GM12891 (cell line): ENCODE results near the gene SND1.
A peak's percentile ranks its signal among the peaks of the same experiment; 100 is the strongest.

ENCODE experiments used
- DNase-seq: peaks from one replicate; pipeline ENCODE4 v3.0.0; 2011; ENCODE audit warnings: low spot score; ENCODE audit not compliant: insufficient read length
- FAIRE-seq: peaks from 2 replicates; lab custom pipeline; 2011; peaks lifted over from hg19 to GRCh38; lab: Jason Lieb, UNC
- PAX5 ChIP-seq: IDR thresholded peaks from 2 replicates; pipeline ENCODE4 v1.6.1; 2011; ENCODE audit warnings: low read length, moderate library complexity, mild to moderate bottlenecking; ENCODE audit not compliant: insufficient read depth, severe bottlenecking
- POLR2A ChIP-seq: IDR thresholded peaks from 2 replicates; pipeline ENCODE4 v1.6.1; 2011; ENCODE audit warnings: low read depth, low read length, control low read depth
- POLR2AphosphoS5 ChIP-seq: IDR thresholded peaks from 2 replicates; pipeline ENCODE4 v1.6.1; 2011; ENCODE audit warnings: low read depth, low read length, control low read depth
- POU2F2 ChIP-seq: IDR thresholded peaks from 2 replicates; pipeline ENCODE4 v1.6.1; 2011; ENCODE audit warnings: low read depth, mild to moderate bottlenecking, control low read depth, low read length, moderate library complexity
- SPI1 ChIP-seq: IDR thresholded peaks from 2 replicates; pipeline ENCODE4 v1.6.1; 2011; ENCODE audit warnings: low read depth, low read length, control low read depth
- TAF1 ChIP-seq: IDR thresholded peaks from 2 replicates; pipeline ENCODE4 v1.6.1; 2011; ENCODE audit warnings: low read depth, low read length, control low read depth

SND1 gene

GRCh38 chr7:127888411-127888810 lies 236.4 kb downstream of the SND1 start:
- FAIRE-seq (no peak), DNase-seq (no peak)
- TF ChIP-seq POLR2AphosphoS5 (no peak), POU2F2 (no peak), TAF1 (no peak), POLR2A (no peak)

DNA sequence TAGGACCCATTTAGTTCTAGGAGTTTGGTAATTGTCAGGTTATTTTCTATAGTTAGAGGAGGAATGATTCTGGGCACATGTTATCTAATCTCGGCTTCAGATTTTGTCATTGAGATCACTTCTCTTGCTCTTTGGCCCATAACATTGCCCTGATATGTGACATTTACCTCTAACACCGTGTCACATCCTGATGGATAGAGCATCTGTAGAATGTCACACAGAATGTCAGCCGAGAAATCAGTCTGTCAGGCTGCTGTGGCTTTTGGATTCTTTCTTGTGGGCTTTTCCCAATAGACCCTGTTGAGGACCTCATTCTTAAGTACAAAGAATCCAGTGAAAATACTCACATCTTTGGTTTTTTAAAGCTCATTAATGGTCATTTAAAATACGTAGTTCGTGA lies 236.8 kb downstream of the SND1 start:
- TF ChIP-seq TAF1 (no peak), POU2F2 (no peak), SPI1 (no peak), POLR2AphosphoS5 (no peak), POLR2A (no peak), PAX5 (no peak)
- no peak for DNase-seq
- no peak for FAIRE-seq

DNA sequence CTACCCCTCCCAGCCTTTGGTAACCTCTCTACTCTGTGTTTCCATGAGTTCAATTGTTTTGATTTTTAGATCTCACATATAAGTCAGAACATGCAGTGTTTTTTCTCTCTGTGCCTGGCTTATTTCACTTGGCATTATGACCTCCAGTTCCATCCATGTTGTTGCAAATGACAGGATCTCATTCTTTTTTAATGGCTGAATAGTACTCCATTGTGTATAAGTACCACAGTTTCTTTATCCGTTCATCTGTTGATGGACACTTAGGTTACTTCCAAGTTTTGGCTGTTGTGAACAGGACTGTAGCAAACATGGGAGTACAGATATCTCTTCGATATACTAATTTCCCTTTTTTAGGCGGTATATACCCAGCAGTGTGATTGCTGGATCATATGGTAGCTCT lies 237.7 kb downstream of the SND1 start:
- no peak for FAIRE-seq

DNA sequence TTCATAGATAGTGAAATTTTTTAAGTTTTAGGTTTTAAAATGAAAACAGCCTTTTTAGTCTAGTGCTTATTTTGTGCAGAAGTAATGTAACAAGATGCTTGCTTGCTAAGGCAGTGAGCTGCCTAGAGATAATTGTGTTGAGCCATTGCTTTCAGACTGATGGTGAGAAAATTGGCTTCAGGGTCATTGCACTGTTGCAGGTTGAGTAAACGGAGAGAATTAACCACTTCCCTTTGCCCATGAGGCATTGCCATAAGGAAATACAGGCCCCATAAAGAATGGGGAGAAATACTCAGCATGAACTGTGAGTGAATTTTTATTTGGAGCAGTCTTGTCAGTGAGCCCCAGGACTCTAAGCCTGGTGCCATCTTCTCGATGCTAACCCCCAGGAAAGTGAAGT lies 238.7 kb downstream of the SND1 start:
- no peak for DNase-seq
- no peak for FAIRE-seq
- TF ChIP-seq TAF1 (no peak), PAX5 (no peak), POU2F2 (no peak), POLR2AphosphoS5 (no peak), POLR2A (no peak), SPI1 (no peak)

More for the DNA sequence above, 237.7 kb downstream of the SND1 start:
- DNase-seq: no peak
- no peak for TF ChIP-seq POU2F2
- no peak for TF ChIP-seq SPI1
- no peak for TF ChIP-seq TAF1
- TF ChIP-seq PAX5: no peak
- no peak for TF ChIP-seq POLR2AphosphoS5
- TF ChIP-seq POLR2A: no peak

DNA sequence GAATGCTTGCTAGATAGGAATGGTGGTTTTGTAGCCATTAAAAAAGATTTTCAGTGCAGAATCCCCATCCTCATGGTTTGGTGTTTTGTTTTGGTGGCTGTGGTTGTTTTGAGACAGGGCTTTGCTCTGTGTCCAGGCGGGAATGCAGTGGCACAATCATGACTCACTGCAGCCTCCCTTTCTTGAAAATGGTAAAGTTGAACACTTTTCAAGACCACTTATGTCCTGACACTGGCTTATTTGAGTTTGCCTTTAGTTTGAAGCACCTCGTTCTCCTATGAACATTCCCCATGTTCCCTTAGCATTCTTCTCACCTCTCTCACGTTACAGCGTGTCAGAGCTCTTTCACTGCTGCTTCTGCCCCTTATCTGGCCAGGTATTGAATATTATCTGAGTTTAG lies 239.2 kb downstream of the SND1 start:
- TF ChIP-seq TAF1: no peak
- TF ChIP-seq POLR2AphosphoS5: no peak
- TF ChIP-seq PAX5: no peak
- no peak for TF ChIP-seq POLR2A
- TF ChIP-seq POU2F2: no peak

DNA sequence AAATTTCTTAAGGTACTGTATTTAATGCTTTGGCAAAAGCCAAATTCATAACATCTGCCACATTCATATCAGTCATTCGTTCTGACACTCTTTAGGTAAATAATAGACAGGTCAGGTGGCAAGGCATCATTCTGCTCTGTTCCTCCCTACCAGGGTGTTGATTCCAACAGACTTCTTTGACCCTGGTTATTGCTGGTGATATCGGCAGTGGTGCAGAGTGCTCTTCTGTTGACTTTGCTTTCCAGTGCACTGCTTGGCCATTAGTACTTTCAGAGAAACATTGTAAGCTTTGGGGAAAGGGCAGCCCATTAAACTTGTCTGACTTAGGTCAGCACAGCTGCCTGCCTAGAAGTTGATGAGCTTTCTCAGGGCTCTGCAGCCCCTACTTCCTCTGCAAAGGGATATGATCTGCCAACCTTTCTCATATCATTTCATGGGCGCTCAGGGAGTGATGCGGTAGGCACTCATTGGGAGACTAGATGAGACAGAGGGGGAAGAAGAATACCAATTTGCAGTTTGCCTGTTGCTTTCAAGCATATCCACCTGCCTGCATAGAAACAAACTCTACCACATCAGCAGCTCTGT lies 240.0 kb downstream of the SND1 start:
- TF ChIP-seq SPI1: no peak
- TF ChIP-seq TAF1: no peak
- no peak for TF ChIP-seq POU2F2
- TF ChIP-seq PAX5: no peak
- no peak for TF ChIP-seq POLR2A
- FAIRE-seq (no peak), DNase-seq (no peak)

More for the DNA sequence above, 239.2 kb downstream of the SND1 start:
- FAIRE-seq (no peak), DNase-seq (no peak)

DNA sequence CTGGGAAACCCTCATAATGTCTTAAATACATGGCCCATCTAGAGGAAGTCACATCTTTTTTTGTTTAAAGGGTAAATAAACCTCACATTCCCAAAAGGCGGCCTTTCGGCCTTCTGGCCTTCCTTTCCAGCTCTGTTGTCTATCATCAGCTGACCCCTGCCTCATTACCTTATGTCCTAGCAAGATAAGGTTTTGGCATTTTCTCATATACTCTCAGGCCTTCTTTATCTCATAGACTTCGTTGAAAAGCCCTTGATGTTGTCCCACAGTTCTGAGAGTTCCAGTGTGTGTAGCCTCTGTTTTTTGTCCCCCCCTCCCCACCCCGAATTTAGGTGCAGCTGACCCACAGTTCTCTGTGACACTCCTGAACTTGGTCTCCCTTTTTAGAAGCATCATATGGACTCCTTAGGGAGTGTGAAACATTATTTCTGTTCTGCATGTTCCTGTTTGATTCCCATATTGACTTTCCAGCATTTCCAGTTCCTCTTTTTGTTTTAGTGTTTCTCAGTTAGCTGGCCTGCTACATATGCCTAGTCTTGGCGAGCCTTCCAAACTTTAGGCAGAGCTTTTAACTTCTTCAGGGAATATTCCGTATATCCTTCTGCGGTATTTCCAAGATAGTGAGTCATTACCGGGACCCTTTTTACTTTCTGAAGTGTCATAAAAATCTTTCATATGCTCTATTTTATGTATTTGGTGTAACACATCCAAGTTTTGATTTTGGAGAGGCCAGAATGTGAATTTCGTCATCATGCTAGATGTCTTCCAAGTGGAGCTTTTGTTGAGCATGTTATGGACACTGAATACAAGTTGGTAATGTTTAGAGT lies 240.7 kb downstream of the SND1 start:
- DNase-seq: no peak
- TF ChIP-seq TAF1 (no peak), SPI1 (peak; percentile 78)
- FAIRE-seq: no peak

GRCh38 chr7:127893547-127893946 lies 241.6 kb downstream of the SND1 start:
- FAIRE-seq: no peak
- TF ChIP-seq POLR2AphosphoS5 (no peak), PAX5 (no peak), TAF1 (no peak), SPI1 (no peak), POLR2A (no peak), POU2F2 (no peak)

GRCh38 chr7:127894588-127894987 lies 242.6 kb downstream of the SND1 start:
- DNase-seq (no peak), FAIRE-seq (no peak)
- TF ChIP-seq PAX5: no peak
- no peak for TF ChIP-seq POU2F2
- TF ChIP-seq POLR2A: no peak
- no peak for TF ChIP-seq POLR2AphosphoS5
- no peak for TF ChIP-seq TAF1
- TF ChIP-seq SPI1: no peak

More at GRCh38 chr7:127893547-127893946, 241.6 kb downstream of the SND1 start:
- no peak for DNase-seq

GRCh38 chr7:127895360-127895759 lies 243.4 kb downstream of the SND1 start:
- FAIRE-seq: no peak
- TF ChIP-seq PAX5 (no peak), POU2F2 (no peak), TAF1 (no peak), POLR2A (no peak), SPI1 (no peak), POLR2AphosphoS5 (no peak)
- DNase-seq: no peak
